ENCODE data around the gene PTPRN2. TPM values are rescaled to one million over a fixed set of nuclear protein-coding genes. Genes with fewer than 3 reads are reported as not detected.

PTPRN2 gene
- total and polyA plus RNA-seq, 9 of the 15 experiments (the other 6 are each of a cell fraction or from before 2014, with no cell fraction given): not detected

GRCh38 chr7:157638563-157638962 lies 949.1 kb downstream of the PTPRN2 start:
- H3K9me3 ChIP-seq (replicated peaks; ENCODE audit: control insufficient read depth, insufficient read depth, low read depth, low read length): no peaks in the 10 kb centered on the region
- H4K20me1 ChIP-seq (replicated peaks; ENCODE audit: control insufficient read depth, insufficient read depth, low read length): no peaks in the 10 kb centered on the region
- H3K9me1 ChIP-seq (ENCODE audit: control insufficient read depth, insufficient read depth, low read length): no peaks in the 10 kb centered on the region
- intact Hi-C loops (cut with micrococcal nuclease): no loop called here
- 2% methylated on average over 8 of the region's 8 CpGs for WGBS (ENCODE audit: insufficient coverage, low coverage, missing lambda C conversion rate)
- in situ Hi-C loops (cut with MboI): no loop called here
- ChIA-PET CTCF (ENCODE audit: low intra/inter-chr PET ratio) (no interaction called here), POLR2A (interaction anchor here (1.6 kb wide), 1 partner anchor 13 kb away, joined by 4 read pairs; no protein-coding TSS in a partner anchor)
- H3K4me3 ChIP-seq: no peak overlapping the region
- no peaks in the 10 kb centered on the region for H3K79me2 ChIP-seq (ENCODE audit: control insufficient read depth, insufficient read depth, low read length)
- H2AFZ ChIP-seq (ENCODE audit: low read depth, low read length): no peak overlapping the region
- H3K9ac ChIP-seq (ENCODE audit: insufficient read depth in 1 of 2, low read depth in 2 of 2, low read length in 2 of 2): no peak overlapping the region
- DNase-seq (ENCODE audit: extremely low read depth in 1 of 4, low spot score in 3 of 4) (no peak), ATAC-seq (no peak), FAIRE-seq (no peak)
- no TSS peak for BruUV-seq (replicated peaks)
- H3K4me2 ChIP-seq (ENCODE audit: insufficient read depth, low read length): no peak overlapping the region
- H3K27me3 ChIP-seq (ENCODE audit: control insufficient read depth in 2 of 2, insufficient read depth in 2 of 2, low read length in 2 of 2): peaks cover 31 to 52% of the 10 kb centered on the region in 2 experiments
- no peak for TF ChIP-seq PTBP1 (IDR thresholded peaks at IDR 0.05; ENCODE audit: low read depth, low read length)
- no peak for TF ChIP-seq GABPA (tag; conservative IDR thresholded peaks at IDR 0.05; ENCODE audit: low read depth)
- TF ChIP-seq NBN (IDR thresholded peaks at IDR 0.05; ENCODE audit: low read depth): no peak
- TF ChIP-seq SMARCB1 (IDR thresholded peaks at IDR 0.05; ENCODE audit: insufficient read length, low read depth): no peak
- no peak for TF ChIP-seq KLF16 (IDR thresholded peaks at IDR 0.05)
- no peak for TF ChIP-seq NR0B1 (IDR thresholded peaks at IDR 0.05; ENCODE audit: partially characterized antibody)
- no peaks in the 10 kb centered on the region; a peak in 1 of 5 replicates for H3K4me1 ChIP-seq (replicated peaks in 1 of 2; ENCODE audit: control insufficient read depth in 2 of 2, insufficient read depth in 2 of 2, low read length in 2 of 2)
- no peaks in the 10 kb centered on the region for H3K36me3 ChIP-seq (ENCODE audit: control insufficient read depth, insufficient read depth, low read length)
- no peak overlapping the region for H3K27ac ChIP-seq (ENCODE audit: extremely low read depth, low read depth, low read length)
